LNCAP (cell line): ENCODE measurements around the gene MAB21L3.

Experiments used
- TF ChIP-seq, protein P1 (sequence below): fragments of 450-650 bp; IDR thresholded peaks from 2 replicates; pipeline ENCODE4 v1.5.1; 2017; ENCODE audit warnings: mild to moderate bottlenecking

MAB21L3 gene

DNA sequence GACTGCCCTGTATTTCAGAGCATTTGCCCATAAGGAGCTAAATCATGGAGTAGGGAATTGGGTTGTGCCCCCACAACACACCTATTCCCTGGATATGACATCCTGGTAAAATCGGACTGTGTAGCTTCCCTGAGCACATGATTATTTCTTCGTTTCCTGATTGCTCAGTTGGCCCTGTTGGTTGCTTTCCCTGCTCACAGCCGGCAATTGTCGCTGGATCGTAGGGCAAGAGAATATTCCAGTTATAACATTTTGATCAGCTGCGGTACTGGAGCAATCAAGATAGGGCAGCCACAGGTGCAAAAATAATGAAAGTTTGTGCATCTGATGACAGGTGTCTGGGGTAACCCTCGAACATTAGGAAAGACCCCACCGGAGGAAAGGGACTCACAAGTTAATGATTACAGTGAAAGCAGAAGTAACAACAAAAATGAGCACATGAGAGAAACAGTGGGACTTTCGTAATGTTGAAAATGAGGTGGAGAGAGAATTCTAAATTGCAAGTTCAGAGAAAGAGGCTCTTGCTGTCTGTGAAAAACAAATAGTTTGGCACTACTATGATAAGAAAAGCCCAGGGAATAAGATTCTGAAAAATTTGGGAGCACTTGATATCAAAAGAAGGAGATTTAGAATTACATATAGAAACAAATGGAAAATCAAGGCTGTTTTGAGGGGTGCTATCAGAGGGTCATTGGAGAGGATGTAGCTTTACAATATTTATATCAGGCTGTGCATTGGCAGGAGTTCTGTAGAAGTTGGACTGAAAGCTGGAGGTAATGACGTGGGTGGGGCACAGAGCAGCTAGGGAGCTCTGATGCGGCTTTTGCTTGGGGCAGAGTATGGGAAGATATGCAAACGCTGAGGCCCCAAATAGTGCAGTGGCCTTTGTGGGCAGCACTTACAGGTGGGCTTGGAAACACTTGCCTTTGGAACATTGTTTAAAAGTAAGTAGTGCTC is at the start of gene MAB21L3:
Gene MAB21L3 (plus strand): TSS at position 833 of the 957 bp plus-strand sequence. CDS start 1,217 bp downstream, outside the sequence.
- TF ChIP-seq, protein P1, sequence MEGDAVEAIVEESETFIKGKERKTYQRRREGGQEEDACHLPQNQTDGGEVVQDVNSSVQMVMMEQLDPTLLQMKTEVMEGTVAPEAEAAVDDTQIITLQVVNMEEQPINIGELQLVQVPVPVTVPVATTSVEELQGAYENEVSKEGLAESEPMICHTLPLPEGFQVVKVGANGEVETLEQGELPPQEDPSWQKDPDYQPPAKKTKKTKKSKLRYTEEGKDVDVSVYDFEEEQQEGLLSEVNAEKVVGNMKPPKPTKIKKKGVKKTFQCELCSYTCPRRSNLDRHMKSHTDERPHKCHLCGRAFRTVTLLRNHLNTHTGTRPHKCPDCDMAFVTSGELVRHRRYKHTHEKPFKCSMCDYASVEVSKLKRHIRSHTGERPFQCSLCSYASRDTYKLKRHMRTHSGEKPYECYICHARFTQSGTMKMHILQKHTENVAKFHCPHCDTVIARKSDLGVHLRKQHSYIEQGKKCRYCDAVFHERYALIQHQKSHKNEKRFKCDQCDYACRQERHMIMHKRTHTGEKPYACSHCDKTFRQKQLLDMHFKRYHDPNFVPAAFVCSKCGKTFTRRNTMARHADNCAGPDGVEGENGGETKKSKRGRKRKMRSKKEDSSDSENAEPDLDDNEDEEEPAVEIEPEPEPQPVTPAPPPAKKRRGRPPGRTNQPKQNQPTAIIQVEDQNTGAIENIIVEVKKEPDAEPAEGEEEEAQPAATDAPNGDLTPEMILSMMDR: no peak

DNA sequence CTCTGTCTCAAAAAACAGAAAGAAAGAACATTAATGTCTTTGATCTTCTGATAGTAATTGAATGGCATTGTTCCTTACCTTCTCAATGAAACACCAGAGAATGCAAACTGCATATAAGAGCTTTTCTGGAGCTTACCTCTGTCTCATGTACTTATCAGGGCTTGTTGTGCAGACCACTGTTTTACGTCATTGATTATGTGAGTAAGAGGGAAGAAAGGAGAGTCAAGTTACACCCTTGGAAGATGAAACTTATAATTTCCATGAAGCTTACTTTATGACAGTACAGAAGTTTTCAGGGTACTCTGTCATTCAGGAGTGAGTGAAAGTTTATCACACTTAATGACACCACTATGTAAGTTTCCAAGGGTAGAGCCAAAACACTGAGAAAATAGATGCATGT is 49.0 kb upstream of the MAB21L3 start:
- TF ChIP-seq, protein P1: no peak

DNA sequence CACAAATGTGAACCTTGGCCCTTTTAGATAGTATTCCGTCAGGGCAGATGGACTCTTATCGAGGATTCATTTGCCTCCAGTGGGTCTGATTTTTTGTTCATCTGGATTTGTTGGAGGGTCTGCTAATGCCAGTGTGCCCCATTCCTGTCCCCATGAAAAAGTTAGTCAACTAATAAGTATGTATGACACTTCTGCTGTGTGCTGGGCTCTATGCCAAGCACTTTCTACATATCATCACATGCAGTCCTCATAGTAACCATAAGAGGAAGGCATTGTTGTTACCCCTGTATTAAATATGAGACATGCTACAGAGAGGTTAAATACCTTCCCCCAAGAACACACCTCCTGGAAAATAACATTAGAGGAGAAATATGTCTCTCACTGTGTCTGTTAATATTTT is 46.6 kb upstream of the MAB21L3 start:
- TF ChIP-seq, protein P1: no peak

DNA sequence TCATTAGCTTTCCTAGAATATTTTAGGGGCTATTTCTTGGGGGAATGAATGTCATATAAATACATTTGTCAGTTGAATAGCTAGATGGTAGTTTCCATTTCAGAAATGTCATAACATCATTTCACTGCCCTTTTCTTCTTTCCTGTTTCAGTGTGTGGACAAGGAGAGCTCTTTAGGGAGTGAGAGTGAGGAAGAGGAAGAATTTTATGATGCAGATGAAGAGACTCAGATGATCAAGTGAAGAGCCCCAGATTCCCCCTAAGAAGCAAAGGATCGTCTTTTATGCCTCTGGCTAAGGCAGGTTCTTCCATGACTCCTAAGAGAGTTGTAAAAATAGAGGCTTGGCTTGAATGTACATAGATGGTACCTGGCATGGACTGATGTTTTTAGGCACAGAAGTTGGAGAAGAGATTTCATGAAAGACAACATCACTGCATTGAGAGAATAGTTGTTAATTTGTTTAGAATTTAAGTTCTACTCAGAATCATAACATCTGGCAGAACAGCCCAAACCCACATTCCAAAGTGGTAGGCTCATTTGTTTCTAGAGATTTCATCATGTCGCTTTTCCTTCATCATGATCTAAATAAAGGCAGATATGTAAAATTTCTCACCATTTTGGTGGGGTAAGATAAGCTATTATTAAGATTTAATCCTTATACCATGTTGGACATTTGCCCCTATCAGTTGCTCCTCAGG is 44.2 kb upstream of the MAB21L3 start:
- TF ChIP-seq, protein P1: no peak

DNA sequence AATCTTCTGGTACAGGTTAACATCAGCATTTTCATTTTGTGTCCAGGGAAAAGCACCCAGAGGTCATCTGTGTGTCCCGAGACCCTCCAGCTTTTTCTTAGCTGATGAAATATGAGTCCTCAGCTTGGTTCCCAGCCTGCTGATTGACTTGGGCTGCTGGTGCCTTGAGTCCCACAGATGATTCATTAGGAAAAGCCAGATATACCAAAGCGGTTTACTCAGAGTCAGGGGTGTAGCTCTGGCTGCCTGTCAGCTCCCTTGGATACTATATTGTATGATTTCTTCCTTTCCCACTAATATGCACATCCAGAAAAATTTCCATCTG is 43.7 kb upstream of the MAB21L3 start:
- TF ChIP-seq, protein P1: no peak

DNA sequence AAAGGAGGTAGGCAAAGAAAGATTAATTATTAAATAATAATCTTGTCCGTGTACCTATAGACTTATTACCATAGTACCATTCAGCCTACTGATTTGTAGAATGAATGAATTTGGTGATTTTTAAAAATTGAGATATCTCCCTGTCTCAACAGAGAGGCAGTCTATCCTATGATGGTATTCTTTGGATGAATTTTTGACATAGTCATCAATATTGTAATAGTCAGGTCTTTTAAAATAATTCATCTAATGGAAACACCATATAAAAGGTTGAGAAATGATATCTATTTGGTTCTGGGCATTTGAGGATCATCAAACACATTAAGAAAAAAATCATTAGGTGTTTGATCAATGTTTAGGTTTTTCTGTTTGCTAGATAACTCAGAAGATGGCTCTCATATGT is 35.6 kb upstream of the MAB21L3 start:
- TF ChIP-seq, protein P1: no peak

DNA sequence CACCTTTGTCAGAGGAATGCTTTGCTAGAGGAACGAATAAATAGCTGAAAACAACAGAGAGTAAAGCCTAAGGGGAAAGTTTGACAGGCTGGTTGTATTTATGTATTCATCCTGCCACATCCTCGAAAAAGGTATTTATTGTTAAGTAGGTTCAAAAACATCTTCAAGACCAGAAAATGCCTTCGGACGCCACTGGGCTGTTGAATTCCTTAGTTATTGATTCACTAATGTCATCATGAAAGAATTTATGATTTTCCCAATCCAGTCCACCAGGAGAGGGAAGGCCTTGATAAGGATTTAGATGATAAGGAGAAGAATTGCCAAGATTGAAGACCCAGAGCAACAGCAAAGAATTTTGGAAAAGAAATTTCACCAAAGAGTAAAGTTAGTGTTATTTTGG is 35.2 kb upstream of the MAB21L3 start:
- TF ChIP-seq, protein P1: no peak
